GM21526 (cell line): ENCODE results near the gene GRK6.

Source experiments
- ATAC-seq: cut with Tn5 transposase; IDR thresholded peaks from one replicate; pipeline ENCODE4 v1.9.1; 2021; ENCODE audit warnings: moderate library complexity; ENCODE audit not compliant: unreplicated experiment, low FRiP score

The GRK6 gene

DNA sequence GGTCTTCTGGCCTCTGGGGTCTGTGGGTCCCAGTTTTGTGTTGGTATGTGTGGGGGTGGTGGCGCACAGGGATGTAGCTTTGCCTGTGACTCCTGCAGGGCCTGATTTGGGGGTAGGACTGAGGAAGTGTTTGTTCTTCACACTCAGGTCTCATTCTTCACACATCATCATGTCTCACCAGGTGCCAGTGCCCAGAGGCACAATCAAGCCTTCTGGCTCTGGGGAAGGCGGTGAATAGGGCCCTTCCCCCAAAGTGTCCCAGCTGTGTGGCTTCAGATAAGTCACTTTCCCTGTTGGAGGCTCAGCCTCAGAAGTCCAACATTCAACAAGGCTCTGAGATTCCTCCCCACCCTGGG lies 41.8 kb downstream of the GRK6 start:
- ATAC-seq = no peak

DNA sequence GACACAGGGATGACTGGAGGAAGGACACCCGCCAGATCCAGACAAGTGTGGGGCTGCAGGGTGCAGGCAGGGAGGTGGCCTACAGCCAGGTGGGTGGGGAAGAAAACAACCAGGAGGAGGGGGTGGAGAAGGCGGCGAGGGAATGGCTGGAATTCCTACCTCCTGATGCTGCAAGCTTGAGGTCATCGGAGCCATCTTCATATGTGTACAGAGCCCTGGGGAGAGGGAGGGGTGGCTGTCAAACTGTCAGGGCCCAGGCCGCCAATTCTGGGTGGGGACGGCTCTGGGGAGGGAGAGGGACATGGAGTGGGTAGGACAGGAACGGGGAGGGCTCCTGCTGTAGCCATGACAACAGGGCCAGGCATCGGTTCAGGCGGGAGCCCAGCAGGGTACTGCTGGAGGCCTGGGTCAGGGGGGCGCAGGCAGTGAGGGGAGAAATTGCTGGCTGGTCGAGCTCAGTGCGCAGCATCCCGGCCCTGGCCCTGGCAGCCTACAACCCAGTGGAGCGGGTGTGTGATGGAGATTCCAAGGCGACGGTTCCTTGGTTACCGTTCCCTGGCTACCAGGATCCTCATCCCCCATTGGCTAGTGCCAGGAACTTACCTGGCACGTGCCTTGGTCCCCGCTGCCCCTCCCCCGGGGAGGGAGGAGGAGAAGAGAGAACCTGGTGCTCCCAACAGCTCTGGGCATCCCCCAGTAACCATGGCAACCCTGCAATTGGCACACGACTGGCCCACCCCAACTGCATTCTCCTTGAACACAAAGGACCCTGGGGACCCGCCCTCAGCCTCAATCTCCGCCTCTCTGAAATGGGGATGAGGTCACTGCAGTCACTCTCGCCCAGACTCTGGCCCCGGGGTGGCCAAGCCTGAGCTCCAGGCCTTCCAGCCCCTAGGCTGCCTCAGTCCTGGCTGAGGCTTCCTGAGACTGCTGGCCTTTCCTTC lies 42.5 kb downstream of the GRK6 start:
- ATAC-seq = no peak

DNA sequence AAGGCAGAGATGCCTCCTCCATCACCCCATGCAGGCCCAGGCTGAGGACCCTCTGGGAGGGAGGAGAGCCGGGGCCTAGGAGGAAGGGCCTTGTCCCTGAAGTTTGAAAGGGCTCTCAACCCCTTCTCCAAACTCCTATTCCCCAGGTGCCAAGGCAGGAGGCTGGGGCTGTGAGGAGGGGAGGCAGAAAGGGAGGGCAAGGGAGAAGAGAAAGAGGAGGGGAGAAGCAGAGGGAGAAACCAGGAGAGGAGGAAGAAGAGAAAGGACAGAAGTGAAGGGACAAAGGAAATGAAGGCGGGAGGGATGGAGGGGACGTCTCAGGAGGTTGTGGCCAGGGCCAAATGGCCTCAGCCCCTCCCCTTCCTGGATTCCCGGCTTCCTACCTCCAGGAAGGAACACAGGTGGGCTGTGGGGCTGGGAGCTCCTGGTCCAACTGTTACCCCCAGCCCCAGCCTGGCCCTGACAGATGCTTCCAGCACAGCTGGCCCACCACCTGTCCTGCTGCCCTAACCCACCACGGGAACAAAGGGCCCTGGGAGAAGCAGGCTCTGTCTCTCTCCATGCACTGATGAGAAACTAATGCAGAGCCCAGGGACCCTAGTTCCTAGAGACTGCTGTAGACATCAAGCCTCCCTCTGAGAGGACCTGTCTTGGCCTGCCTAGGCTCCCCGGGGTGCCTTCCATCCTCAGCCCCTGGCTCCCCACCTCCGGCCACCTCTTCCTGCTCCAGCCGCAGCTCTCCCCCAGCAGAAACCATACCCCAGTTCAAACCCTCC lies 43.5 kb downstream of the GRK6 start:
- ATAC-seq = no peak

DNA sequence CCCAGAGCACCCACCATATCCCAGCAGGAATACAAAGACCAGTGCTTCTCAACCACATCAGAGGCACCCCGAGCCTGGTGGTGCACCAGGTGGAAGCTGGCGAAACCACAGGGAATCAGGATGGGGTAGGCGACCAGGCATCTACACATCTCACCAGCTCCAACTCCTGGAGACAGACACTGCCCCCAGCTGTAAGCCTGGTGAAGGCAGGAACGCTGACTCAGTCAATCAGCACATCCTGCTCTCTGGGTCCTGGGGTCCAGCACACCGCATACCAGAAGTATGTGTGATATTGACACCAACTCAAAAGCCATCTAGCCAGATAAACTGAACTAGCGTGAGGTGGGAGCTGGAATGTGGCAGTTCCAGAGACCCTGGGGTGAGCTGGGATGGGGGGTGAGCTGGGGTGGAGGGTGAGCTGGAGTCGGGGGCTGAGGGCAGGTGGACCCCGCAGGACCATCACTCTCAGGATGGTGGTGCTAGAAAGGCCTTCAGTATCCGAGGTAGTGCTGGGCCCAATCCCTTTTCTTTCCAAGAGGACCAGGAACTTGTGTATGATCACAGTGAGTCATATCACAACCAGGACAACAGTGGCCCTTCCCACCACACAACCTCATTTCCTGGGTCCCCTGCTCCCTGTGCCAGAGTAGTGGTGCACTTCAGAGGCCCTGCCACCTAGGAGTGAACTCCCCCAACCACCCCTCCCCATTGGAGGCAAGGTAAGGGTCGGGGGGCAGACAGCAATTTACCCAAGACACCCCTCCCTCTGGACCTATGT lies 44.5 kb downstream of the GRK6 start:
- ATAC-seq = no peak

DNA sequence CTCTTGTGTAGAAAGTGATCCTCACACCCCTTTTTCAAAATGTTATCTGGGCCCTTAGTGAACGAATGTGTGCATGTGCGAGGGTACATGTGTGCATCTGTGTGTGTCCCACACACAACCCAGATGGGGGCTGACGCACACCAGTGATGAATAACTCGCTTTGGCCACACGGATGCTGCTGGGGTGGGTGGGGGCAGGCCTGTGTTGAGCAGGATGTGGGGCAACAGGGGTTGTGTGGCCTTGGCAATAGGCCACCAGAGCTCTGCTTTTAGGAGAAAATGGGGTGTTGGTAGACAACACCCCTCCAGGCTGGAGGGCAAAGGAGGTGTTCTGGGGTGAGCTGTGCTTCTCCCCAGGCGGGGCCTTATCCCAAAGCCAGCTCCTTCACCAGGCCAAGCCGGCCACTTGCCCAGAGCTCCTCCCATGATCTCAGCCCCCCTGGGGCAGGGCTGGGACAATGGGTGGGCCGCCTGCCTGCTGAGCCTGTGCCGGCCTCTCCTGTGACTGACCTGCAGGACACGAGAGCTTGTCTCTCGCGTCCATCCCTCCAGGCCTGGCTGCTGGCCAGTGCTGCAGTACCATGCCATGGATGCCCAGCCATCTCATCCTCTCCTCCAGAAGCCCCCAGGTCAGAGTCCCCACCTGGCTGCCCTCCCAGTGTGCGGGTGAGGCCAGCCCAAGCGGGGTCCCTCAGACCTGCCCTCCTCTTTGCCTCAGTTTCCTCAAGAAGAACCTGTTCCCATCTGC lies 45.3 kb downstream of the GRK6 start:
- ATAC-seq = no peak

DNA sequence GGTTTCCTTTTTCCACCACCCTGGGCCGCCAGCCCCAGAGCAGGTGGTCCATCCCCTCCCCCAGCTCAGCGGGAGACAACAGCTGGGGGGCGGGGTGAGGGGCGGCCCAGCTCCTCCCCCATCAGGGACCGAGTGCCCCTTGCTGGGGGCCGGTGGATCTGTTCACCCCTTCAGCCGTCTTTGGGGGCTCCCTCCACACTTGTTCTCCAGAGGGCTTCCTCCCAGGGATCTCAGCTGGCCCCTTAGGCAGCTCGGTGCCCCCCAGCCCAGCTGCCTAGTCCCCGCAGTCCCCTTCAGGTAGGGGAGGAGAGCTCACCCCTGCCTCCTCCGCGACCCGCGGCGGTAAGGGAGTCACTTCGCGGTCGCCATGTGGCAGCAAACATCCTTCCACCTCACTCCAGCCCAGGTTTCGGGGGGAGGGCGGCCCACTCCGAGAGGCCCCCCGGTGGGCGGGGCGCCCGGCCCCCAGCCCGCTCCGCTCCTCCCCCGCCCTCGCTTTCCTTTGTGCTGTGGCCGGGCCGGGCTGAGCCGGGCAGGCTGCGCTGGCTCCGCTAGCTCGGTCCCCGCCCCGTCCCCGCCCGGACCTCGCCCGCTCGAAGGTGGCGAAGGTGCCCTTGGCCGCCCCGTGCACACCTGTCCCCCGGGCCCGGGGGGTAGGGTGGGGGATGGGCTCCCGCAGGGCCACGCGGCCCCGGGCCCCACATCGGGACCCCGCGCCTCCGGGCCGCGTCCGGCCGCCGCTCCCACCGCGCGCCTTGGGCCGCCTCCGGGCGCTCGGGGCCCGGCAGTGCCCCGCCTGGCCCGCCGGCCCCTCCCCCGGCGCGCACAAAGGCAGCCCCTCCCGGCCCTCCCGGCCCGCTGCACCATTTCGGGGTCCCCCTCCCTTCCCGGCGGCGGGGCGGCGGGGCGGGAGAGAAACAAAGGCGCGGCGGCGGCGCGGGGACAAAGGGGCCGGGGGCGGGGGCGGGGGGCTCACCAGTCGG lies 46.3 kb downstream of the GRK6 start:
- ATAC-seq = no peak

DNA sequence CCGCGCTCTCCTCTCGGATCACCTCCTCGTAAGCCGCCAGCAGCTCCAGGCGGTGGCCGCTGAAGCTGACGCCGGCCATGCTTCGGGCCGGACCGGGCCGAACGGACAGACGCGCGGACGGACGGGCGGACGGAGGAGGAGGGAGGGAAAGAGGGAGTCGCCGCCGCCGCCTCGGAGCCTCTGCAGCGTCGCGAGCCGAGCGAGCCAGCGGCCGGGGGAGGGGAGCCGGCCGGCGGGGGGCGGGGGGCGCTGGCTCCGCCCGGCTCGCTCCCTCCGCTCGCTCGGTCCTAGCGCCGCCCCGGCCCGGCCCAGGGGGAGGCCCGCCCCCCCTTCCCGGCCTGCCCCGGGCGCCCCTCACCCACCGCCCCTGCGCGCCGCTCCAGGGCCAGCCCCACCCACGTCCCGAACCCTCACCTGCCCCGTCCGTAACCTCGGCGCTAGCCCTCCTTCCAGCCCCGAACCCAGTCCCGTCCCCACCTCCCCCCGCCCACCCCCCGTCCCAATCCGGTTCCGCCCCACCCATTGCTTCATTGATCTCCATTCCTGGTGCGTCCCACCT lies 47.0 kb downstream of the GRK6 start, which contains the start of gene DBN1:
TSS of gene DBN1 (minus strand) at position 192 of the 559 bp plus-strand sequence. CDS start at position 79, 113 bp downstream.
- ATAC-seq = no peak

DNA sequence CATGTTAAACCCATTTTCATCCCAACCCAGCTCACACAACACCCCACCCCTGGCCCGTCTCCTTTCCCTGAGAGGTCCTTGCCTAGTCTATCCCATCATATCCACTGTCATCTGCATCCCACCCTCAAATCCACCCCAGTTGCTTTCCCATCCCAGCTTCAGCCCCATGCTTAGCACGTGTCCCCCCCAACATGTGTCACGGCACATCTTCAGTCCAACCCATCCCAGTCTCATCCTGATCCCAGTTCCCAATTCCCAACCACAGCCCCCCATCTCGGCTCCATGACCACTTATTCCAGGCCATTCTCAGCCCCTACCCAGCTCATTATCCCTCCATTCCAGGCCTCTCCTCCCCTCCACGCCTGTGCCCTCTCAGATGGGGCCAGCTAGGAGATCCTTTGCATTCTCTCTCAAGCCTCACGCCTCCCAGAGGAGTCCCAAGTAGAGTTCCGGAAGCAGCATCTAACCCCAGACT lies 47.6 kb downstream of the GRK6 start:
- ATAC-seq = no peak

DNA sequence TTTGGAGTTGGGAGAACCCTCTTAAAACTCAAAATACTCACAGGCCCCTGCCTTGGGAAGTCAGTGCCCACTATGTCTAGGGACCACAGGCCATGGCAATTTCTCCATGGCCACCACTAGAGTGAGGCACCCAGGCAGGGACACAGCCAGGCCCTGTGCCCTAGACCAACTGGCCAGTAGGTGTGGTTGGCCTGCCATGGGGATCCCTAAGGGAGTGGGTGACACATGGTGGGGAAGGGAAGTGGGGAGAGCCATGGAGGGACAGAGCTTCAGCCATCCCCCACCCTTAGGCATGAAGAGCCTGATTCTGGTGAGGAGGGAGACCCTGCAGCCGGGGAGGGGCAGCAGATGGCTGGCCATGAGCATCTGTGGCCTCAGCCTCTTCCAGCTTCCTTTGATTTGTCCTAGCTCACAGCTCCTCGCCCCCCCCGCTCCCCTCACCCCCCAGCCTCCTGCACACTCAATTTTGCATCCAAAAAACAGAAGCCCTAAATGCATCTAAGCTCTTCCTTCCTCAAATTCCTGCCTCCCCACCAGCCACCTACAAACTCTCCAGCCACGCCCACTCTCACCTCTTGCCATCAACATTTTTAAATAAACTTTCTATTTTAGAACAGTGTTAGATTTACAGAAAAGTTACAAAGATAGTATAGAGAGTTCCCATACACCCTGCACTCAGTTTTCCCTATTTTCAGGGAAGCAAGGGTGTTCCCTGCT lies 48.5 kb downstream of the GRK6 start:
- ATAC-seq = no peak

DNA sequence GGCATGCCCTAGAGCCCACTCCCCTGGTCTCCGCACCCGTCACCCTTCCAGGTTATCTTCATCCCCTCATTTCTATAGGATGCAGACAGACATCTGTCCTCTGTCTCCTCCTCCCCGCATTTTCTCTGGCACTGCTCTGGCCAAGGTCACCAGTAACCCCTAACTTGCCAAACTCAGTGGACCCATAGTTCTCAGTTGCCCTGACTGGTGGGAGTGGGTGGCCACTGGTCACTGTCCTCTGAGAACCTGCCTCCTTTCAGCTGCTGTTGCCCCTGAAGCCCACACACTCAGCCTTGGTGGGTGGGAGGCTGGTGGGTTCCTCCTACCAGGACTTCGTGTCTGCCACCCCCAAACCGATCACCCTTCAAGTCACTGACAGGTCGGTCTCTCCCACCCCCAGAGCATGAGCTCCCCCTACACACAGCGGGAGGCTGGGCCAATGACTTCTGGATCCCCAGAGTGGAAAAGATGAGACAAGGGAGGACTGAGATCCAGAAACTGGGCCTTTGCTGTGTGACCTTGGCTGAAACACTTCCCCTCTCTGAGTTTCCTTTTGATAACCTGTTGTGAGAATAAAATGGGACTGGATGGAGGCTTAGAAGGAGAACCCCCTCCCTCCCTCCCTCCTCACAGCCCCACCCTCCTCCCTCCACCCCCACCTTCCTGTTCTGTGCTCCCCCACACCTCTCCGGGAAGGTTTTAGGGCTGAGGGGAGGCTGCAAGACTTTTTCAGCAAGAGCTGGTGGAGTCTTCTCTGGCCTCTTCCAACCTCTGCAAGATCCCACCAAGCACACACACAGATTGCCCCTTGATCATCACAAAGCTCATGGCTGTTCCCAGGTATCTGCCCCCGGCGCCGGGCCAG lies 49.3 kb downstream of the GRK6 start:
- no peak for ATAC-seq

DNA sequence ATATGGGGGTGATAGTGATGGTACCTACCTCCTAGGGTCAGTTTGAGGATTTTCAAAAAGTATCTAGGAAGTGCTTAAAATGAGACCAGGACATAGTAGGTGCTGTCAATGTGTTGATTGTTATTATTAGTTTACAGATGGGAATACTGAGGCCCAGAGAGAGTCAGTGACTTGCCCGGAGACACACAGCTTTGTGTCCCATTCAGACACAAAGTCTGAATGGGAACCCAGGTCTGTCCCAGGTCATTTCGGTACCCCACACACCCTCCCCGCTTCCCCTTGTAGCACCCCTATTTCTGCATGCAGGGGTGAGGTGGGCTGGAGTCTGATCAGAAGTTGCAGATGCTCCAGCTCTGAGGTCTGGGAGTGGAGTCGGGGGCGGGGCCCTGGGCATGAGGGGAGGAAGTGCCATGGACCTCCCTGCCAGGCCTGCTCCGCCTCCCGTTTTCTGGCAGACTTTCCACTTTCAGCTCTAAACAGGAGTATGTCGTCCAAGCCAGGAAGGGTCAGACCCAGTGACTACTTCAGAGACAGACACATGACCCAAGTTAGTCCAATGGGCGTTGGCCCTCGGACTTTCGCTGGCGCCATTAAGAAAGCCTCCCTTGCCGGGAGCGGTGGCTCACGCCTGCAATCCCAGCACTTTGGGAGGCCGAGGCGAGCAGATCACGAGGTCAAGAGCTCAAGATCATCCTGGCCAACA lies 50.2 kb downstream of the GRK6 start:
- ATAC-seq = no peak

DNA sequence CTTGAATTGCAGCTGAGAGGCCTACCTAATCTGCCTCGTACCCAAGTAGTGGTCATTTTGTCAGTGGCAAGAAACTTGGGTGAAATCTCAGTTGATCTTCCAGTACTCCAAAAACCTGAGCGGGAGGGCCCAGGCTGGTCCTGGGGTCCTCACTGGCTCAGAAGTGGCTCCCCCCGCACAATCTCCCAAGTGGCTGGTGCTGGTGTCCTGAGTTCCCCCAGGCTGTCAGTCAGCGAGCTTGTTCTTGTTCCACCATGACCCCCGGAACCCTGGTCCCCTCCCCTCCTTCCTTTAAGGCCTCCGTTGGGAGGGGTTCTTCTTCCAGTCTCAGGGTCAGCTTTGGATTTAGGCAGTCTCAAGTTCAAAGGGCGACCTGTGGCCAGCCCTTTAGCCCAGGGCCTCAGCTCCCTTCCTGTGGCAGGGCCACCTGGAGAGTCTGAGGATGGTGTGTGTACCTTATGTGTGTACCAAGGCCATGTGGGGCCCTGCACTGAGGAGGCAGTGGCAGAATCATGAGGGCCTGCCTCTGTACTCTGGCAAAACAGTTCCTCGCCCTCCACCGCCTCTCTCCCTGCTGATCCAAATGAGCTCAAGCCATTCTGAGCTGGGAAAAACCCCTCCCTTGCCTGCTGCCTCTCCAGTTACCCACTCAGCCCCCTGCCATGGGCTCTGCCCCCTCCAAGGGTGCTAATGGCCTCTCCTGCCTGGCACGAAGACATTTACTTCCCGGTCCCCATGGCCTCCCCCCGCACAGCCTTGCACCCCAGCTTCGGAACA lies 51.4 kb downstream of the GRK6 start:
- ATAC-seq = no peak

DNA sequence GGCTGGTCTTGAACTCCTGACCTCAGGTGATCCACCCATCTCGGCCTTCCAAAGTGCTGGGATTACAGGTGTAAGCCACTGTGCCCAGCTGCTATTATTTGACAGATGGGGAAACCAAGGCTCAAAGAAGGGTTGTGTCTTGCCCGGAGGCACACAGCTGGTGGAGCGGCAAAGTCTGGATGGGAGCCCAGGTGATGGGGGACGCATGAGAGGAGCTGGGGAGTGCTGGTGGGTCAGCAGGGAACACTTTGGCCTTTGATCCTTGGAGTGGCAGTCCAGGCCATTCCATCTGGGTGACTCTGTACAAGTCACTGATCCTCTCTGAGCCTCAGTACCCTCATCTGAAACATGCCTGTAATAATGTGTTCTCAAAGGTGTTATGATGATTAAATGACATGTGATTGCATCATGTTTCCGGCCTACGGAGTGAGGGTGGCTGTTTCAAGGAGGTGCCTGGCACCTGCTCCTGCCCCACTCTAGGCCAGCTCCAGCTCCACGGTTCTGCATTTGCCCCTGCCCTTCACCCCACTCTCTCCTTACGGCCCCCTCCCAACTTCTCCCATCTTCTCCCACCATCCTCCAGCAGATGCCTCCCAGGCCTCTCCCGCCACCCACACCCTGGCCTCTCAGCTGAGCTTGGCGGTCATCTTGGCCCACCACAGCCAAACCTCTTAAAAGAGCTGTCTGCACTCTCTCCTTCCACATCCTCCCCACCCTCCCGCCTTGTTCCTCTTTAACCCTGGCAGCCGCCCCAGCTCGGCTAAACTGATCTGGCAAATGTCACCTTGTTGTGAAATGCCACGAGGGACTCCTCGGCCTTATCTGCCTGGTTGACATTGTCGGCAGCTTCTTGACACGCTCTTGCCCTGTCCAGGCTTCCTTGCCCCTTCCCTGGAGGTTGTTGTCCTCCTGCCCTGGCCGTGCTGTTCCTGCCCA lies 52.5 kb downstream of the GRK6 start:
- ATAC-seq = no peak

DNA sequence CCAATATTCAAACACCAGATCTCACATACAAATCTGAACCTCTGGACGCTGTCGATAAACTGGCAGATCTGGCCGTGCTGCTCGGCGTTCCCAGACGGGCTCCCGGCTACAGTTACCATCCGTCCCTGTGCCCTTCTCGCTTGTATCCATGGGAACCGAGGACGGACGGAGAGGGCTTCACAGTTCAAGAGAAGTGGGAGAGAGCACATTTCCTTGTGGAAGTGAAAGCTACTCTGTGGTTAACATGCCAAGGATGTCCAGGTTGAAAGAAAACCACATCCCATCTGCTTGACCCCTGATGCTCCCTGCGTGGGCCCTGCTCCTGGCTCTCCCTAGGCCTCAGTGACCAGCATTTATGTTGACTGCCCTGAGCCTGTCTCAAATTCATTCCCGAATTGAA lies 53.3 kb downstream of the GRK6 start:
- no peak for ATAC-seq

DNA sequence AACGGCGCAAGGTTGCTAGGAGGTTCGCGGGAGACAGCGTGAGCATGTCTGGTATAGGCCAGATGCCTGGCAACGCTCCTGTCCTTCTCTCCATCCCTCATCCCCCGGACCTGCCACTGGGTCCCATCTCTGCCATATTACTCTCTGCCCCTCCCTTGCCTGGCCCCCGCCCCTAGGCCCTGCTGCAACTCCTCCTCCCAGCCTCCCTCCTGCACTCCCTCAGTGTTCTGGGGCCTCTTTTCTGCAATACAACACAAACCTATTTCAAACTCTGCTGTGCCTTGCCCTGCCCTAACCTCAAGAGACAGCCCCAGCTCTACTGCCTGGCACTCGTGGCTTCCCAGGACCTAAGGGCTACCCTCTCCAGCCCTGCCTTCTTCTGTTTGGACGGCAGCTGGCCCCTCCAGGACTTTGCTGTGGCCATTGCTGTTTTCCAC lies 55.9 kb downstream of the GRK6 start:
- ATAC-seq = no peak
